Neural progenitor cell (in vitro differentiated cells): ENCODE measurements around the gene HDAC4.

Experiments
- EZH2 ChIP-seq: fragments of 200-600 bp; sonication (generic); IDR thresholded peaks from 2 replicates; pipeline ENCODE4 v1.6.1; 2017; ENCODE audit warnings: antibody characterized with exemption, mild to moderate bottlenecking, moderate library complexity
- EZH2phosphoT487 ChIP-seq: fragments of 200-600 bp; sonication (generic); IDR thresholded peaks from 2 replicates; pipeline ENCODE4 v1.6.1; 2017; ENCODE audit warnings: antibody characterized with exemption
- TF ChIP-seq, protein P1 (sequence below): fragments of 200-600 bp; sonication (generic); IDR thresholded peaks from 2 replicates; pipeline ENCODE4 v1.5.1; 2017; ENCODE audit warnings: antibody characterized with exemption, mild to moderate bottlenecking

GRCh38 chr2:239275044-239275685 lies 125.7 kb downstream of the HDAC4 start:
- TF ChIP-seq, protein P1, sequence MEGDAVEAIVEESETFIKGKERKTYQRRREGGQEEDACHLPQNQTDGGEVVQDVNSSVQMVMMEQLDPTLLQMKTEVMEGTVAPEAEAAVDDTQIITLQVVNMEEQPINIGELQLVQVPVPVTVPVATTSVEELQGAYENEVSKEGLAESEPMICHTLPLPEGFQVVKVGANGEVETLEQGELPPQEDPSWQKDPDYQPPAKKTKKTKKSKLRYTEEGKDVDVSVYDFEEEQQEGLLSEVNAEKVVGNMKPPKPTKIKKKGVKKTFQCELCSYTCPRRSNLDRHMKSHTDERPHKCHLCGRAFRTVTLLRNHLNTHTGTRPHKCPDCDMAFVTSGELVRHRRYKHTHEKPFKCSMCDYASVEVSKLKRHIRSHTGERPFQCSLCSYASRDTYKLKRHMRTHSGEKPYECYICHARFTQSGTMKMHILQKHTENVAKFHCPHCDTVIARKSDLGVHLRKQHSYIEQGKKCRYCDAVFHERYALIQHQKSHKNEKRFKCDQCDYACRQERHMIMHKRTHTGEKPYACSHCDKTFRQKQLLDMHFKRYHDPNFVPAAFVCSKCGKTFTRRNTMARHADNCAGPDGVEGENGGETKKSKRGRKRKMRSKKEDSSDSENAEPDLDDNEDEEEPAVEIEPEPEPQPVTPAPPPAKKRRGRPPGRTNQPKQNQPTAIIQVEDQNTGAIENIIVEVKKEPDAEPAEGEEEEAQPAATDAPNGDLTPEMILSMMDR = no peak
- TF ChIP-seq EZH2phosphoT487 = no peak
- TF ChIP-seq EZH2 = no peak
